SK-N-SH (cell line): ENCODE results near the gene ALPI. TPM values are rescaled to one million over a fixed set of nuclear protein-coding genes. Genes with fewer than 3 reads are reported as not detected.
"Not testable (repeated sequence)": the region's sequence is repeated elsewhere in the genome, so short reads cannot be mapped to it uniquely, and the experiment has no call there.

Experiments used
- CTCF ChIA-PET: fragments of 300-600, 350-600 bp; formaldehyde crosslinking; extraction: SDS; loops from one replicate; lab custom pipeline; 2021; lab: Yijun Ruan, JAX
- POLR2A ChIA-PET: fragments of 350-600 bp; sonication (Branson Sonifier 250); formaldehyde crosslinking; extraction: SDS; loops from one replicate; lab custom pipeline; 2020; ENCODE audit warnings: antibody characterized with exemption, inconsistent platforms; lab: Yijun Ruan, JAX
- DNase-seq: peaks from one replicate; pipeline ENCODE4 v3.0.0; 2012
- H2AFZ ChIP-seq: fragments of 200-600 bp; sonication (generic); 2 replicates; pipeline ENCODE4 v1.8.1; 2016; ENCODE audit warnings: antibody characterized with exemption, mild to moderate bottlenecking, low read depth
- H3F3A ChIP-seq: fragments of 200-600 bp; sonication (generic); replicated peaks from 2 replicates; pipeline ENCODE3; 2016; ENCODE audit warnings: antibody characterized with exemption, mild to moderate bottlenecking; ENCODE audit not compliant: insufficient read depth
- H3K27ac ChIP-seq, 2 experiments: fragments of 200-500 bp in 1 of 2; fragments of 200-600 bp in 1 of 2; sonication (Bioruptor generic) in 1 of 2; sonication (generic), shearing (Covaris generic) in 1 of 2; 2 replicates each; pipeline versions ENCODE4 v1.5.1 to v1.6.1; 2014 to 2016; ENCODE audit warnings: low read depth in 2 of 2, inconsistent platforms in 1 of 2, low read length in 1 of 2, mild to moderate bottlenecking in 1 of 2, mixed read lengths in 1 of 2
- H3K27me3 ChIP-seq: fragments of 200-600 bp; sonication (generic), shearing (Covaris generic); 2 replicates; pipeline ENCODE4 v1.6.1; 2016; ENCODE audit warnings: mixed run types; ENCODE audit not compliant: insufficient read depth
- H3K36me3 ChIP-seq, 2 experiments: fragments of 200-500 bp in 1 of 2; fragments of 200-600 bp in 1 of 2; sonication (Bioruptor generic) in 1 of 2; sonication (generic) in 1 of 2; replicated peaks in 1 of 2; 2 replicates each; pipeline versions ENCODE3 to v1.5.1; 2014 to 2016; ENCODE audit warnings: low read length in 1 of 2, mild to moderate bottlenecking in 1 of 2; ENCODE audit not compliant: insufficient read depth in 2 of 2, control insufficient read depth in 1 of 2
- H3K4me1 ChIP-seq, 2 experiments: fragments of 200-500 bp in 1 of 2; fragments of 200-600 bp in 1 of 2; sonication (Bioruptor generic) in 1 of 2; sonication (generic), shearing (Covaris generic) in 1 of 2; 2 replicates each; pipeline versions ENCODE4 v1.5.1 to v1.6.1; 2014 to 2016; ENCODE audit warnings: low read depth in 1 of 2, low read length in 1 of 2, mixed run types in 1 of 2; ENCODE audit not compliant: insufficient read depth in 2 of 2, control insufficient read depth in 1 of 2
- H3K4me2 ChIP-seq: fragments of 200-600 bp; sonication (generic), shearing (Covaris generic); 2 replicates; pipeline ENCODE4 v1.6.1; 2017; ENCODE audit warnings: mixed run types
- H3K4me3 ChIP-seq, 2 experiments: fragments of 200-500 bp in 1 of 2; fragments of 200-600 bp in 1 of 2; sonication (Bioruptor generic) in 1 of 2; sonication (generic), shearing (Covaris generic) in 1 of 2; 2 replicates each; pipeline versions ENCODE4 v1.5.1 to v1.8.1; 2014 to 2016; ENCODE audit warnings: low read depth in 2 of 2, inconsistent platforms in 1 of 2, low read length in 1 of 2, mild to moderate bottlenecking in 1 of 2, mixed read lengths in 1 of 2, moderate library complexity in 1 of 2
- H3K79me2 ChIP-seq: fragments of 200-600 bp; sonication (generic); 2 replicates; pipeline ENCODE4 v1.8.1; 2017; ENCODE audit warnings: mild to moderate bottlenecking; ENCODE audit not compliant: insufficient read depth
- H3K9ac ChIP-seq: fragments of 200-600 bp; sonication (generic); 2 replicates; pipeline ENCODE4 v1.6.1; 2017; ENCODE audit warnings: mixed run types
- H3K9me2 ChIP-seq: fragments of 200-600 bp; sonication (generic); 2 replicates; pipeline ENCODE4 v1.6.1; 2017; ENCODE audit warnings: mixed run types
- H3K9me3 ChIP-seq: fragments of 200-600 bp; sonication (generic); 2 replicates; pipeline ENCODE4 v1.6.1; 2017; ENCODE audit warnings: mixed run types, mild to moderate bottlenecking, moderate library complexity
- H4K20me1 ChIP-seq: fragments of 200-600 bp; sonication (generic); 2 replicates; pipeline ENCODE4 v1.6.1; 2017; ENCODE audit warnings: mild to moderate bottlenecking, mixed run types; ENCODE audit not compliant: insufficient read depth
- CHD2 ChIP-seq: fragments of 150-350 bp; IDR thresholded peaks from 2 replicates; pipeline ENCODE4 v1.6.1; 2018; ENCODE audit warnings: low read length; ENCODE audit not compliant: partially characterized antibody
- EZH2phosphoT487 ChIP-seq: fragments of 200-600 bp; sonication (generic); IDR thresholded peaks from 2 replicates; pipeline ENCODE4 v1.6.1; 2017; ENCODE audit warnings: low read depth, mixed run types, mild to moderate bottlenecking, antibody characterized with exemption, moderate library complexity, borderline replicate concordance
- FOXM1 ChIP-seq: IDR thresholded peaks from 2 replicates; pipeline ENCODE4 v1.4.0; 2012; ENCODE audit warnings: low read depth, mild to moderate bottlenecking
- GABPA ChIP-seq: IDR thresholded peaks from 2 replicates; pipeline ENCODE4 v1.4.0; 2012; ENCODE audit warnings: low read depth, mild to moderate bottlenecking
- NRF1 ChIP-seq: IDR thresholded peaks from 2 replicates; pipeline ENCODE4 v1.6.1; 2012; ENCODE audit warnings: low read depth, mild to moderate bottlenecking, low read length
- POLR2AphosphoS5 ChIP-seq: IDR thresholded peaks from 2 replicates; pipeline ENCODE4 v1.6.1; 2012; ENCODE audit warnings: low read depth, low read length
- RAD21 ChIP-seq: IDR thresholded peaks from 2 replicates; pipeline ENCODE4 v1.6.1; 2012; ENCODE audit warnings: mild to moderate bottlenecking, low read length
- TAF1 ChIP-seq: IDR thresholded peaks from 2 replicates; pipeline ENCODE4 v1.6.1; 2012; ENCODE audit warnings: low read depth, mild to moderate bottlenecking, low read length, moderate library complexity, borderline replicate concordance
- WGBS: methylation state at CpG from one replicate; pipeline ENCODE4 v1.1.6; 2017; ENCODE audit warnings: low lambda C conversion rate; 5-methylcytosine and 5-hydroxymethylcytosine counted together
- polyA plus RNA-seq, 3 experiments: library from polyadenylated mRNA; depleted of rRNA; stranded (reverse); fragments of >200 nt; gene quantifications; 2 replicates each; pipeline ENCODE4 v1.2.3, GENCODE V29; 2012
- TF ChIP-seq, protein P1 (sequence below): IDR thresholded peaks from 2 replicates; pipeline ENCODE4 v1.4.0; 2012; ENCODE audit warnings: low read depth, borderline replicate concordance

Gene ALPI
- polyA plus RNA-seq, 1 of the 3 experiments (the other 2 are of a cell fraction) = not detected

DNA sequence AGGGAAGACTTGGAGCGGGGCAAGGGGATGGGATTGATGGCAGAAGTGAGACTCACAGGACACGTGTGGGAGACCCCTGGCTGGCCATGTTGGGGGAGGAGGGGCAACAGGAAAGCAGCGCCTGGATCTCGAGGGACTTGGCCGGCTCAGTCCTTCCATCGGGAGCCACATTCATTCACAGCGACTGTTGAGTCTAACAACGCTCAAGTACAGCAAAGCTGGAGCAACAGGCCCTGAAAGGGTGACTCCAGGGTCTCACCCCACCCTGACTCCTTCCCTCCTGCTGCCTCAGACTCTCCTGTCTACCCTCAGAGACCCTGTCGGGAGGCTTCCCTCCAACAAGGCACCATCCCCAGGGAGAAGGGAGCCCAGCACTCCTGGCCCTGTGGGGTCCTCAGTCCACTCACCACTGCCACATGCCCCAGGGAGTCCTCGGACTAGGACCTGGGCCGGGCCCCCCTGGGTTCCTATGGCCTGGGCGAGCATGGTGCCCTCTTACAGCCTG is 14.8 kb upstream of the ALPI start:
- no peaks in the 10 kb centered on the region for H3K79me2 ChIP-seq
- no peaks in the 10 kb centered on the region for H3K36me3 ChIP-seq
- TF ChIP-seq RAD21 = no peak
- TF ChIP-seq POLR2AphosphoS5 = no peak
- TF ChIP-seq NRF1 = no peak
- TF ChIP-seq CHD2 = no peak
- no peak for TF ChIP-seq GABPA
- TF ChIP-seq TAF1 = no peak
- TF ChIP-seq EZH2phosphoT487 = no peak
- no peak for TF ChIP-seq FOXM1
- TF ChIP-seq, protein P1, sequence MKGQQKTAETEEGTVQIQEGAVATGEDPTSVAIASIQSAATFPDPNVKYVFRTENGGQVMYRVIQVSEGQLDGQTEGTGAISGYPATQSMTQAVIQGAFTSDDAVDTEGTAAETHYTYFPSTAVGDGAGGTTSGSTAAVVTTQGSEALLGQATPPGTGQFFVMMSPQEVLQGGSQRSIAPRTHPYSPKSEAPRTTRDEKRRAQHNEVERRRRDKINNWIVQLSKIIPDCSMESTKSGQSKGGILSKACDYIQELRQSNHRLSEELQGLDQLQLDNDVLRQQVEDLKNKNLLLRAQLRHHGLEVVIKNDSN = no peak
- no peaks in the 10 kb centered on the region for H3K27me3 ChIP-seq
- 53% methylated on average over 12 of the region's 12 CpGs for WGBS
- peak; percentile 11 for DNase-seq
- H4K20me1 ChIP-seq = no peaks in the 10 kb centered on the region
- H3F3A ChIP-seq = no peaks in the 10 kb centered on the region
- H3K9me2 ChIP-seq = no peaks in the 10 kb centered on the region
- H3K9me3 ChIP-seq = no peaks in the 10 kb centered on the region
- POLR2A ChIA-PET = no interaction called here
- no peak overlapping the region for H3K4me2 ChIP-seq
- no peak overlapping the region for H3K27ac ChIP-seq
- no peak overlapping the region for H3K4me3 ChIP-seq
- CTCF ChIA-PET = interaction anchor here (0.5 to 4.6 kb wide), 10 partner anchors 11 to 534 kb away, joined by 3 to 49 read pairs (median 4); partner anchors contain the start of gene PRSS56
- H3K4me1 ChIP-seq = no peaks in the 10 kb centered on the region; a peak in 1 of 4 replicates
- H3K9ac ChIP-seq = no peak overlapping the region
- no peak overlapping the region for H2AFZ ChIP-seq

DNA sequence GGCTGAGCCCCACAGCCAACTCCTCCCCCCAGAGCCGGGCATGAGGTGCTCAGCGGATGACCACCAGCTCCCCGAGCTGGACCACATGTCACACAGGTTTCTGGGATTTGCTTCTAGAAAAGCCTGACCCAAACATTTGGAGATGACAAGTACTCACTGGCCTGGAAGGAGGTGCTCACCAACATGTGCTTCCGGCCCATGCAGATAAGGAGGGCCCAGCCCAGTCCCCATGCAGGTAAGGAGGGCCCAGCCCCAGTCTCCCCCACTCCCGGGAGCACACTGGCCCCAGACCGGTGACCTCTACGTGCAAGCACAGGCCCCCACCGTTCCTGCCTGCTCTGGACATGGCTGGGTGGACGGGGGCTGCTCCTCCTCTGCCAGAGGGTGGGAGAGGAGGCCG is 14.0 kb upstream of the ALPI start:
- H3K27ac ChIP-seq, H3K9me2 ChIP-seq, H3K36me3 ChIP-seq, H3K4me3 ChIP-seq, H3K4me2 ChIP-seq, POLR2A ChIA-PET, H4K20me1 ChIP-seq, H3F3A ChIP-seq, DNase-seq, H2AFZ ChIP-seq, H3K79me2 ChIP-seq, H3K9ac ChIP-seq, H3K27me3 ChIP-seq, H3K4me1 ChIP-seq, H3K9me3 ChIP-seq: not testable (repeated sequence)
- CTCF ChIA-PET = interaction anchor here (0.8 to 4.6 kb wide), 5 partner anchors 11 to 535 kb away, joined by 3 to 49 read pairs (median 4); partner anchors contain the start of gene PRSS56
- 60% methylated on average over 3 of the region's 10 CpGs for WGBS

DNA sequence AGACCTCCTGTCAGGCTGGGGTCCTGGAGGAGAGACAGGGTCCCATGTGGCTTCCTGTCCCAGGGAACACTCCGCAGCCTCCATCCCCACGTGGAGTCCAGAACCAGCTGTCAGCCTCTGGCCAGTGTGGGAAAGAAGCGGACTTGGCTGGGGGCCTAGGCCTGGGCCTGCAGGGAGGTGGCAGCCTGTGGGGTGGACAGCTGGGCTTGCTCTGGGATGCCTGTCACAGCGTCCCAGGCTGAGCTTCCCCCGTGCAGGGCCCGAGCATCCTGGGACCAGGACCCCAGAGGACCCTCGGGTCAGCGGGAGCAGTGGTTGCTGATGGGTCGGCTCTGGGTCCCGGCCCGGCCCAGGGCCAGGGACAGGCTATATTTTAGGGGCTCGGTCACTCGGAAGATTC is 13.5 kb upstream of the ALPI start:
- no CpG with 5 or more reads among the region's 13 CpGs for WGBS
- H3K79me2 ChIP-seq = not testable (repeated sequence)
- CTCF ChIA-PET = interaction anchor here (4.1 to 4.6 kb wide), 2 partner anchors 80 to 535 kb away, joined by 40 to 49 read pairs; partner anchors contain the start of gene PRSS56

DNA sequence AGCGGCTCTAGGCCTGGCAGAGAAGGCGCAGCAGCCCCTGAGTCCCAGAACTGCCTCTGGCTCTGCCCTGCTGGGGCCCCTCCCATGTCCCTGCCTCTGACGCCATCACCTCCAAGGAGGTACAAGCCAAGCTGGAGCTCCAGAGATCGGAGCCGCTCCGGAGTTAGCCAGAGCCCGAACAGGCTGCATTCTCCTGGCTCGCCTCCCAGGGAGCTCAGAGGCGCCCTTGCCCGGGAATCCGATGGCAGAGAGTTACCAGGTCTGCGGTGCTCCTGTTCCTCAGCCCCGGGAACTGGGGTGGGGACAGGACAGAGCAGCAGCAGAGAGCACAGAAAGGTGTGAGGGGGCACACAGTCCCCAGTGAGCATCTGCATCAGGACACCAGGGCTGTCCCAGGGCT is 12.9 kb upstream of the ALPI start:
- H3K9me2 ChIP-seq, H3K4me2 ChIP-seq, H3K27ac ChIP-seq, H4K20me1 ChIP-seq, H3K36me3 ChIP-seq, H3F3A ChIP-seq, H3K27me3 ChIP-seq, H3K4me1 ChIP-seq, H3K4me3 ChIP-seq, H3K9ac ChIP-seq, H3K9me3 ChIP-seq, DNase-seq, POLR2A ChIA-PET, H3K79me2 ChIP-seq, H2AFZ ChIP-seq: not testable (repeated sequence)
- WGBS = no CpG with 5 or more reads among the region's 13 CpGs
- CTCF ChIA-PET = interaction anchor here (4.6 kb wide), 1 partner anchor 79 kb away, joined by 40 read pairs; the partner anchor contains the start of gene PRSS56

More for the DNA sequence above, 13.5 kb upstream of the ALPI start:
- H3K27ac ChIP-seq, H3K36me3 ChIP-seq, H3K9me3 ChIP-seq, H3K4me3 ChIP-seq, H3K9ac ChIP-seq, H3K4me1 ChIP-seq, H3K27me3 ChIP-seq, DNase-seq, H3K4me2 ChIP-seq, POLR2A ChIA-PET, H3F3A ChIP-seq, H4K20me1 ChIP-seq, H3K9me2 ChIP-seq, H2AFZ ChIP-seq: not testable (repeated sequence)

DNA sequence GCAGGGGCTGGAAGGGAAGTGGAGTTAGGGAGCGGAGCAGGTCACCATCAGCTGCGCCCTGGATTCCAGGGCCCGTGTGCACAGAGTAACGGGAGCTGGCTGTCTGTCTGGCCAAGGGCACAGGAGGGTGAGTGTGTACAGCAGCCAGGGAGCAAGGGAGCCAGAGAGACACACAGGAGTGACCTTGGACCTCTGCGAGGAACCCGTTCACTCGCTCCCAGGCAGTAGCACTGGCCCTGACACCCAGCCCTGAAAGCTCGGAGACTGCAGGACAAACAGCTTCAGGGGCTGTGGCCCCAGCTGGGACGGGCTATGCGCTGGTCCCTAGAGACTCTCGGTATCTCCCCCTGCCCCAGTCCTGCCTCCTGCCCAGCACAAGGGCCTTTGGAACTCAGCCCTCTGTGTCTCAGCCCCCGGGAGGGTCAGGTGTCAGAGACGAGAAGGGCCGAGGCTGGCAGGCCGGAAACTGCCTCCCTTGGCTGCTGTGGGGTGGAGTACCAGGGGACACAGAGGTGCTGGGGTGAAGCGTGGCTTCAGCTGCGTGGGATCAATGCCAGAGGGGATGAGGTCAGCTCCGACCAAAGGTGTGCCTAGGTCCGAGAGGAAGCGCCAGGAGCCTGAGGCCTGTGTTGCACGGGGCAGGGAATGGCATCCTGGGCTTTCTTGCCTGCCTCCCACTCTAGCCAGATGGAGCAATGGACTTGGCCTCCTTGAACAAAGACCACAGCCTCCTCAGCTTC is 12.1 kb upstream of the ALPI start:
- H4K20me1 ChIP-seq, POLR2A ChIA-PET, H3K4me2 ChIP-seq, H3K27ac ChIP-seq, H2AFZ ChIP-seq, DNase-seq, H3K36me3 ChIP-seq, H3K4me1 ChIP-seq, H3K4me3 ChIP-seq, H3K27me3 ChIP-seq, H3K79me2 ChIP-seq, H3K9me3 ChIP-seq, H3K9me2 ChIP-seq, H3F3A ChIP-seq, H3K9ac ChIP-seq: not testable (repeated sequence)
- WGBS = 92% methylated on average over 6 of the region's 21 CpGs
- CTCF ChIA-PET = interaction anchor here (0.7 to 10.0 kb wide), 14 partner anchors 8 to 538 kb away, joined by 3 to 196 read pairs (median 4); partner anchors contain the start of genes CHRND, ECEL1 and PRSS56
